Natural killer cell (primary cell): Measurements from ENCODE around the gene P2RY2. TPM values are rescaled to one million over a fixed set of nuclear protein-coding genes. Genes with fewer than 3 reads are reported as not detected.

ENCODE experiments used
- ATAC-seq, 3 donors: fragments of 150-1000 bp in 2 of 3; fragments of 200-7000 bp in 1 of 3; cut with Tn5 transposase; 1 replicate in 1 of 3; 2 replicates in 2 of 3; pipeline ENCODE4 v1.10.0; 2021; ENCODE audit warnings: mild to moderate bottlenecking in 2 of 3, moderate library complexity in 2 of 3
- DNase-seq, 2 donors: peaks; one replicate each; pipeline versions ENCODE4 v3.0.0 to v3.0.0-alpha.2; 2013 to 2021; ENCODE audit warnings: mixed read lengths in 1 of 2
- H3K27ac ChIP-seq: one replicate; pipeline ENCODE4 v1.5.1; 2013; ENCODE audit warnings: mild to moderate bottlenecking, low read length
- H3K27me3 ChIP-seq: one replicate; pipeline ENCODE4 v1.6.1; 2013; ENCODE audit warnings: low read length; ENCODE audit not compliant: control insufficient read depth, insufficient read depth
- H3K36me3 ChIP-seq: one replicate; pipeline ENCODE4 v1.6.1; 2013; ENCODE audit warnings: low read length; ENCODE audit not compliant: control insufficient read depth, insufficient read depth
- H3K4me1 ChIP-seq: one replicate; pipeline ENCODE4 v1.6.1; 2013; ENCODE audit warnings: low read length; ENCODE audit not compliant: control insufficient read depth, insufficient read depth
- H3K4me3 ChIP-seq: one replicate; pipeline ENCODE4 v1.5.1; 2013; ENCODE audit warnings: low read length
- H3K9me3 ChIP-seq: one replicate; pipeline ENCODE4 v1.6.1; 2013; ENCODE audit warnings: low read length; ENCODE audit not compliant: control insufficient read depth, insufficient read depth
- H3K27ac Mint-ChIP-seq, 2 donors: one replicate each; pipeline ENCODE4 v1.8.0; 2022; ENCODE audit warnings: mild to moderate bottlenecking in 2 of 2, mixed read lengths in 2 of 2, moderate library complexity in 1 of 2
- H3K27me3 Mint-ChIP-seq, 2 donors: one replicate each; pipeline ENCODE4 v1.8.0; 2022; ENCODE audit warnings: low read depth in 2 of 2, mixed read lengths in 2 of 2
- H3K36me3 Mint-ChIP-seq: one replicate; pipeline ENCODE4 v1.8.0; 2022; ENCODE audit warnings: mixed read lengths
- H3K4me1 Mint-ChIP-seq, 2 donors: one replicate each; pipeline ENCODE4 v1.8.0; 2022; ENCODE audit warnings: mixed read lengths in 2 of 2
- H3K4me3 Mint-ChIP-seq: one replicate; pipeline ENCODE4 v1.8.0; 2022; ENCODE audit warnings: mild to moderate bottlenecking, moderate library complexity, mixed read lengths
- H3K9me3 Mint-ChIP-seq, 2 donors: one replicate each; pipeline ENCODE4 v1.8.0; 2022; ENCODE audit warnings: mixed read lengths in 2 of 2
- CTCF ChIP-seq: fragments of 200-600 bp; IDR thresholded peaks from one replicate; pipeline ENCODE4 v1.8.0; 2022; ENCODE audit warnings: antibody characterized with exemption
- WGBS: methylation state at CpG from one replicate; pipeline ENCODE4 v1.1.7; 2013; ENCODE audit warnings: missing lambda C conversion rate; ENCODE audit not compliant: insufficient coverage; 5-methylcytosine and 5-hydroxymethylcytosine counted together
- intact Hi-C: fragments of 100-400 bp; cut with micrococcal nuclease; formaldehyde crosslinking; loops from one replicate; pipeline ENCODE4 v1.14.2; 2022
- total RNA-seq, 4 donors: library from RNA; stranded (reverse); fragments of 120-200 nt in 1 of 4; gene quantifications; one replicate each; pipeline versions ENCODE4 v1.2.3 to v1.2.4, GENCODE V29; 2013 to 2022

The P2RY2 gene
- total RNA-seq, 3 donors from 2014 or later (not counting 1 experiment from before 2014, with no cell fraction given) = 0.27 to 1.0 (median 0.90) TPM

DNA sequence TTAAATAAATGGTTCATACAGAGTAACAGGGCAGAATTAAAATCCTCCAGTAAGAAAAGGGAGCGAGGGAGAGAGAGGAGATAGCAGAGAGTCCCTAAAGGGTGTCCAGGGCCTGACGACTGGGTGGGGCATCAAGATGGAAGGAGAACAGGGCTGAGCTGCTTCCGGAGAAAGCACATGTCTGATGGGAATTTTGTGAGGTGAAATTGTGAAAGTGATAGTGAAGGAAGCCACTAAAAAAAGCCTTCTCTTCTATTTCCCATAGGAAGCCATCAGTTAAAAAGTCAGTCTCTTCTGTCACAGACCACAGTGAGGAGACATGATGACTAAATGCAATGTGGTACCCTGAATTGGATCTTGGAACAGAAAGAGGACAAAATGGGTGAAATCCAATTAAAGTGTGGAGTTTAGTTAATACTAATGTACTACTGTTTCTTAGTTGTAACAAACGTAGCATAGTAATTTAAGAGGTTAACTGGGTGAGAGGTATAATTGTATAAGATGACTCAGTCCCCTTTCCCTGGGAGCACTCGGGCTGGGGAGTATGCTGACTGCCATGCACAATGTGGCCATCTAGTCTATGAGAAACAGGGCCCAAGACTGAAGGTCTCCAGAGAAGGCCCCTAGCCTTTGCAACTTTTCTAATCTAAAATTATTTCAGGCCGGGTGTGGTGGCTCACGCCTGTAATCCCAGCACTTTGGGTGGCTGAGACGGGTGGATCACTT is 46.5 kb upstream of the P2RY2 start:
- H3K27ac Mint-ChIP-seq = peak overlapping the region in 1 of 2 donors; percentile 4
- intact Hi-C loops = no loop called here

DNA sequence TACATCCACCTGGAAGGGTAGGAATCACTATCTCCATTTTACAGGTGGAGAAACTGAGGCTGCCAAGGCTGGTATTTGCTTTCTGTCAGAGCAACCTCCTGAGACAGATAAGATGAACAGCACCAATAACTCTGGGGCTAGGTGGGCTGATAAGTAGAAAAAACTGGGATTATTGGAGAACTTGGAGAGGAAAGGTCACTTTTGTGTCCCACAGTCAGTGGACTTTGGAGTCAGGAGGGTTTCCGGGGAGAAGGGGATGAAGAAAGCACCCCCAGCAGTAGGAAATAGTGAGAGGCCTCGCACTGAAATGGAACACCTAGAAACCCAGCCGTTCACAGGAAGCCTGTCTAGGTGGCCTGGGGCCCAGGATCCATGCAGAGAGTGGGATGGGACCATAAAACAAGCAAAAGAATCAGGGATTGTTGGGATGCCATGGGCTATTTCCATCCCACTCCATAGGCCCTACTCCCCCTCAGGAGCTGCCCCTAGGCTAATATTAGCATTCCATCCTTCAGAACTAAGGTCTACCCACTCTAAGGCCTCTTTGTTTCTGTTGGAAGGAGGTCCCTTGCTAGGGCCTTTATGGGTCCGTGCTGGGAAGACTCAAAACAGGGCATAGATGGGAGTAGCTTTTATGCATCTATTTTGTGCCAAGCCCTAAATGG is 45.0 kb upstream of the P2RY2 start:
- no peak for TF ChIP-seq CTCF
- Mint-ChIP-seq H3K4me1 (peaks cover 2 to 10% of the 10 kb centered on the region in 2 donors), H3K27ac (no peak overlapping the region), H3K4me3 (no peak overlapping the region), H3K36me3 (no peaks in the 10 kb centered on the region), H3K9me3 (no peaks in the 10 kb centered on the region), H3K27me3 (peaks cover 0 to under 1% of the 10 kb centered on the region in 2 donors)
- no peak for ATAC-seq
- WGBS = 95% methylated on average over 4 of the region's 4 CpGs
- H3K9me3 ChIP-seq = no peaks in the 10 kb centered on the region
- no peak overlapping the region for H3K27ac ChIP-seq
- no peaks in the 10 kb centered on the region for H3K27me3 ChIP-seq
- no peaks in the 10 kb centered on the region for H3K36me3 ChIP-seq
- peaks cover 7% of the 10 kb centered on the region for H3K4me1 ChIP-seq
- intact Hi-C loops = no loop called here
- no peak for DNase-seq
- H3K4me3 ChIP-seq = no peak overlapping the region

More for the DNA sequence above, 46.5 kb upstream of the P2RY2 start:
- Mint-ChIP-seq H3K36me3 (no peaks in the 10 kb centered on the region), H3K9me3 (no peaks in the 10 kb centered on the region), H3K27me3 (no peaks in the 10 kb centered on the region), H3K4me3 (no peak overlapping the region), H3K4me1 (peaks cover 0 to 2% of the 10 kb centered on the region in 2 donors)
- no peaks in the 10 kb centered on the region for H3K9me3 ChIP-seq
- no peaks in the 10 kb centered on the region for H3K36me3 ChIP-seq
- H3K27ac ChIP-seq = no peak overlapping the region
- no peak overlapping the region for H3K4me3 ChIP-seq
- no peak for TF ChIP-seq CTCF
- DNase-seq = no peak
- WGBS = 88% methylated on average over 8 of the region's 8 CpGs
- no peaks in the 10 kb centered on the region for H3K4me1 ChIP-seq
- no peaks in the 10 kb centered on the region for H3K27me3 ChIP-seq
- ATAC-seq = no peak

DNA sequence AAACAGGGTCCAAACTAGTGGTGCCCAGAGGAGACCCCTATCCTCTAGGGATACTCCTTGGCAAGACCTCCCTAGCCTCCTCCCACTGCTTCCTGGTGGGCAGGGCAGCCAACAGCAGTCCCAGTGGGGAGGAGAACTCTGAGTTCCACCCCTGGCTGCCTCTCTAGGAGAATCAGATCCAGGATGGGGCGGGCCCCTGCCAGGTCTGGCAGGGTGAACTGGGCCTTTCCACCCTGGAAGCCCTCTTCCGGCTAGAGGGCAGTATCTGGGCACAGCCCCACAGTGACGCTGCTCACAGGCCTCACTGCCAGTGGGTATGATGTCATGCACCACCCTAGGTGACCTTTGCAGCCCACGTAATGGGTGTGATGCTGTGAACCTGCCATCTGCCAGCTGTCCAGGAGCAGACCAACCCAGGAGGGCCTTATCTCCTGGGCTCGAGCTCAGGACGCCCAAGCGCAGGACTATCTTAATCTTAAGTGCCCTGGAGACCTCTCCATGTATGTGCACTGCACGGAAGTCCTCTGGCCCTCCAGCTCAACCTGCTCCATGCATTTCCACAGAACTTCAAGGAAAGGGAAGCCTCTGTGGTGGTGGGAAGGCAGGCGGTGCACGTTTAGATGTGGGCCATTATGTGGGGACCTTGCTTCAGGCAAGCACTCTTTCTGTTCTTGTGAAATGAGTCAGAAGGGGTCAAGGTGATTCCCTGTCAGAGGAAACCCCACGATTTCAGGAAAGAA is 44.2 kb upstream of the P2RY2 start:
- Mint-ChIP-seq H3K4me1 (peaks cover 5 to 13% of the 10 kb centered on the region in 2 donors), H3K36me3 (no peaks in the 10 kb centered on the region), H3K9me3 (no peaks in the 10 kb centered on the region), H3K27me3 (peaks cover 0 to 4% of the 10 kb centered on the region in 2 donors), H3K27ac (no peak overlapping the region), H3K4me3 (no peak overlapping the region)
- no peaks in the 10 kb centered on the region for H3K36me3 ChIP-seq
- no peak for DNase-seq
- no peak overlapping the region for H3K27ac ChIP-seq
- no peaks in the 10 kb centered on the region for H3K27me3 ChIP-seq
- no peak for ATAC-seq
- no peak overlapping the region for H3K4me3 ChIP-seq
- H3K9me3 ChIP-seq = no peaks in the 10 kb centered on the region
- 82% methylated on average over 11 of the region's 11 CpGs for WGBS
- TF ChIP-seq CTCF = no peak
- H3K4me1 ChIP-seq = peaks cover 10% of the 10 kb centered on the region
- intact Hi-C loops = no loop called here
